MM.1S (cell line): Measurements from ENCODE around the gene IL1RAPL2.

Source experiments
- DNase-seq: peaks from one replicate; pipeline ENCODE4 v3.0.0-alpha.2; 2015
- H2AFZ ChIP-seq: fragments of 300-600 bp; sonication (generic); 2 replicates; pipeline ENCODE4 v1.6.0; 2016; ENCODE audit warnings: antibody characterized with exemption, low read length
- H3F3A ChIP-seq: fragments of 300-600 bp; sonication (generic); 2 replicates; pipeline ENCODE4 v1.6.1; 2016; ENCODE audit warnings: mild to moderate bottlenecking, antibody characterized with exemption, low read length, moderate library complexity, mixed read lengths; ENCODE audit not compliant: insufficient read depth
- H3K27ac ChIP-seq: fragments of 300-600 bp; sonication (generic); 2 replicates; pipeline ENCODE4 v1.5.1; 2016; ENCODE audit warnings: mild to moderate bottlenecking, low read length
- H3K27me3 ChIP-seq: fragments of 300-600 bp; sonication (generic); replicated peaks from 2 replicates; pipeline ENCODE4 v1.6.0; 2016; ENCODE audit warnings: low read length; ENCODE audit not compliant: insufficient read depth
- H3K36me3 ChIP-seq: fragments of 300-600 bp; sonication (generic); replicated peaks from 2 replicates; pipeline ENCODE4 v1.6.1; 2016; ENCODE audit warnings: mild to moderate bottlenecking, low read length, mixed read lengths; ENCODE audit not compliant: insufficient read depth
- H3K4me1 ChIP-seq: fragments of 300-600 bp; sonication (generic); 2 replicates; pipeline ENCODE4 v1.6.1; 2016; ENCODE audit warnings: low read length, mixed read lengths
- H3K4me2 ChIP-seq: fragments of 300-600 bp; sonication (generic); 2 replicates; pipeline ENCODE4 v1.6.0; 2016; ENCODE audit warnings: low read depth, low read length
- H3K4me3 ChIP-seq: fragments of 300-600 bp; sonication (generic); 2 replicates; pipeline ENCODE4 v1.5.1; 2016; ENCODE audit warnings: low read length, mixed read lengths
- H3K79me2 ChIP-seq: fragments of 300-600 bp; sonication (generic); 2 replicates; pipeline ENCODE4 v1.6.1; 2016; ENCODE audit warnings: mixed run types, low read length, mixed read lengths
- H3K9ac ChIP-seq: fragments of 300-600 bp; sonication (generic); 2 replicates; pipeline ENCODE4 v1.6.1; 2016; ENCODE audit warnings: low read length, mixed read lengths
- H3K9me2 ChIP-seq: fragments of 300-600 bp; sonication (generic); replicated peaks from 2 replicates; pipeline ENCODE4 v1.6.1; 2016; ENCODE audit warnings: mild to moderate bottlenecking, low read length, mixed read lengths; ENCODE audit not compliant: insufficient read depth
- H3K9me3 ChIP-seq: fragments of 300-600 bp; sonication (generic); replicated peaks from 2 replicates; pipeline ENCODE4 v1.6.1; 2016; ENCODE audit warnings: mild to moderate bottlenecking, low read length, mixed read lengths; ENCODE audit not compliant: insufficient read depth
- H4K20me1 ChIP-seq: fragments of 300-600 bp; sonication (generic); 2 replicates; pipeline ENCODE4 v1.6.1; 2016; ENCODE audit warnings: mild to moderate bottlenecking, low read length, moderate library complexity, mixed read lengths; ENCODE audit not compliant: insufficient read depth
- EZH2 ChIP-seq: fragments of 300-600 bp; sonication (generic); optimal IDR thresholded peaks from 2 replicates; pipeline ENCODE3; 2017; ENCODE audit warnings: low read depth, mild to moderate bottlenecking, antibody characterized with exemption, low read length, mixed read lengths
- EZH2phosphoT487 ChIP-seq: fragments of 300-600 bp; sonication (generic); IDR thresholded peaks from 2 replicates; pipeline ENCODE4 v1.6.1; 2018; ENCODE audit warnings: antibody characterized with exemption, low read length
- TF ChIP-seq, protein P1 (sequence below): fragments of 300-600 bp; sonication (generic); IDR thresholded peaks from 2 replicates; pipeline ENCODE4 v1.5.1; 2016; ENCODE audit warnings: antibody characterized with exemption, low read length, mixed read lengths

The IL1RAPL2 gene

DNA sequence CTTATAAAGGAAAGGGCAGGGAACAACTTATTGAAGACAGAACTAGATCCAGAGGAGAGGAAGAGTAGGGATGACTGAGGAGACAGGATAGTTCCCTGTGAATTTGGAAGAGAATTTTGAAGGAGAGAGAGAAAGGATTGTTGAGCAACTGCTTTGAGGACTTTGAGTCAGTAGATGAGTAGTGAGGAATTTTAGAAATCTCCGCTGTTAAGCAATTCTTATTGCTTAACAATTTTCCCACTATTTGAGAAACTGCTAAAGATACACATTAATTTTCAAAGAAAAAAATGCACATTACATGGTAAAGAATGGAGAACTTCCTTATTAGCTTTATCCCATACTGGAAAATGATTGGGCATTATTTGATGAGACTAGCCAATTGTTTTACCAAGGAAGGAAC, 1140.0 kb downstream of the IL1RAPL2 start:
- DNase-seq: no peak
- TF ChIP-seq, protein P1, sequence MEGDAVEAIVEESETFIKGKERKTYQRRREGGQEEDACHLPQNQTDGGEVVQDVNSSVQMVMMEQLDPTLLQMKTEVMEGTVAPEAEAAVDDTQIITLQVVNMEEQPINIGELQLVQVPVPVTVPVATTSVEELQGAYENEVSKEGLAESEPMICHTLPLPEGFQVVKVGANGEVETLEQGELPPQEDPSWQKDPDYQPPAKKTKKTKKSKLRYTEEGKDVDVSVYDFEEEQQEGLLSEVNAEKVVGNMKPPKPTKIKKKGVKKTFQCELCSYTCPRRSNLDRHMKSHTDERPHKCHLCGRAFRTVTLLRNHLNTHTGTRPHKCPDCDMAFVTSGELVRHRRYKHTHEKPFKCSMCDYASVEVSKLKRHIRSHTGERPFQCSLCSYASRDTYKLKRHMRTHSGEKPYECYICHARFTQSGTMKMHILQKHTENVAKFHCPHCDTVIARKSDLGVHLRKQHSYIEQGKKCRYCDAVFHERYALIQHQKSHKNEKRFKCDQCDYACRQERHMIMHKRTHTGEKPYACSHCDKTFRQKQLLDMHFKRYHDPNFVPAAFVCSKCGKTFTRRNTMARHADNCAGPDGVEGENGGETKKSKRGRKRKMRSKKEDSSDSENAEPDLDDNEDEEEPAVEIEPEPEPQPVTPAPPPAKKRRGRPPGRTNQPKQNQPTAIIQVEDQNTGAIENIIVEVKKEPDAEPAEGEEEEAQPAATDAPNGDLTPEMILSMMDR: no peak
- TF ChIP-seq EZH2phosphoT487 (no peak), EZH2 (no peak)
- H3K4me2 ChIP-seq: no peak overlapping the region

DNA sequence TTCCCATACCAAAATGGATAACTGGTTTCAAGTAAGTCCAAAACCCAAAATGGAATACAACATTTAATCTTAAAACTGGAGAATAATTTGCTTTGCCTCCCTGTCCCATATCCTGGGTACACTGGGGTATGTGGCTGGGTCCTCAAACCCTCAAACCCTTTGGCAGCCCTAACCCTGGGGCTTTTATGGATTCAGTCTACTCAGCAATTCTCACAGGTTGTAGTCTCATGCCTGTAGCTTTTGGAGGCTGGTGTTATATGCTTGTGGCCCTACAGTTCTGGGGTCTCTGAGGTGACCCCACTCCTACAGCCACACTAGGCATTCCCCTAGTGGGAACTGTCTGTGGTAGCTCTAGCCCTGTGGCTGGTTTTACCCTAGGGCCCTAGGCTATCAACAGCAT, 1145.8 kb downstream of the IL1RAPL2 start:
- no peak for DNase-seq
- no peaks in the 10 kb centered on the region for H3K9me3 ChIP-seq
- no peak overlapping the region for H3K9ac ChIP-seq
- H3K27ac ChIP-seq: no peak overlapping the region
- H3K27me3 ChIP-seq: no peaks in the 10 kb centered on the region
- H2AFZ ChIP-seq: no peak overlapping the region
- no peaks in the 10 kb centered on the region for H3F3A ChIP-seq
- TF ChIP-seq EZH2phosphoT487 (no peak), EZH2 (no peak)
- TF ChIP-seq, protein P1: no peak
- no peaks in the 10 kb centered on the region for H4K20me1 ChIP-seq
- no peak overlapping the region for H3K4me3 ChIP-seq
- H3K9me2 ChIP-seq: no peaks in the 10 kb centered on the region
- no peaks in the 10 kb centered on the region for H3K79me2 ChIP-seq
- no peaks in the 10 kb centered on the region for H3K36me3 ChIP-seq
- H3K4me1 ChIP-seq: no peaks in the 10 kb centered on the region
- H3K4me2 ChIP-seq: no peak overlapping the region

More for the DNA sequence above, 1140.0 kb downstream of the IL1RAPL2 start:
- Histone ChIP-seq H3K79me2 (no peaks in the 10 kb centered on the region), H3K27me3 (no peaks in the 10 kb centered on the region), H4K20me1 (no peaks in the 10 kb centered on the region), H3K4me1 (no peaks in the 10 kb centered on the region), H3K9ac (no peak overlapping the region), H3K9me2 (no peaks in the 10 kb centered on the region), H3K9me3 (no peaks in the 10 kb centered on the region), H3K27ac (no peak overlapping the region), H2AFZ (no peak overlapping the region), H3K36me3 (no peaks in the 10 kb centered on the region), H3F3A (no peaks in the 10 kb centered on the region), H3K4me3 (no peak overlapping the region)

DNA sequence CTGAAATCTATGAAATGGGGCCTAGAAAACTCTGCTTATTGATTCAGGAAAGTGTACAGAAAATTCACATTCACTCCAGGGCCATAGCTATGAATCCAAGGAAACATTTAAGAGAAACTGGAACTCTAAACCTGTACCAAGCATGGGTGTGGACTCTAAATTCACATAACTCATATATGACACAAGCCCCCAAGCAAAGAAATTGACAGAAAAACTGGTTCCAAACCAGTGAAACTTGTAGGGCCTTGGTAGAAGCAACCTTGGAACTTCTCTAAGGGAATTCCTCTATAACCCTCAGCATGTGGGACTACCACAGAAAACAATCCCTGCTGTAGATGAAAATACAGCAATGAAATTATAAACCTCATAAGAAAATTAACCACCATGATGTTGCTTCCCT, 1149.7 kb downstream of the IL1RAPL2 start:
- Histone ChIP-seq H3K9me2 (no peaks in the 10 kb centered on the region), H3K36me3 (no peaks in the 10 kb centered on the region), H2AFZ (no peak overlapping the region), H3K4me3 (no peak overlapping the region), H3F3A (no peaks in the 10 kb centered on the region), H3K4me2 (no peak overlapping the region), H4K20me1 (no peaks in the 10 kb centered on the region), H3K9me3 (no peaks in the 10 kb centered on the region), H3K9ac (no peak overlapping the region), H3K4me1 (no peaks in the 10 kb centered on the region), H3K27me3 (no peaks in the 10 kb centered on the region), H3K79me2 (no peaks in the 10 kb centered on the region), H3K27ac (no peak overlapping the region)
- TF ChIP-seq, protein P1: no peak
- TF ChIP-seq EZH2phosphoT487 (no peak), EZH2 (no peak)
- DNase-seq: no peak
